HG02678 (cell line): ENCODE results near the gene PLEKHA7.

Experiments
- ATAC-seq: cut with Tn5 transposase; IDR thresholded peaks from one replicate; pipeline ENCODE4 v1.9.1; 2021; ENCODE audit warnings: mild to moderate bottlenecking, moderate library complexity; ENCODE audit not compliant: unreplicated experiment

Gene PLEKHA7

DNA sequence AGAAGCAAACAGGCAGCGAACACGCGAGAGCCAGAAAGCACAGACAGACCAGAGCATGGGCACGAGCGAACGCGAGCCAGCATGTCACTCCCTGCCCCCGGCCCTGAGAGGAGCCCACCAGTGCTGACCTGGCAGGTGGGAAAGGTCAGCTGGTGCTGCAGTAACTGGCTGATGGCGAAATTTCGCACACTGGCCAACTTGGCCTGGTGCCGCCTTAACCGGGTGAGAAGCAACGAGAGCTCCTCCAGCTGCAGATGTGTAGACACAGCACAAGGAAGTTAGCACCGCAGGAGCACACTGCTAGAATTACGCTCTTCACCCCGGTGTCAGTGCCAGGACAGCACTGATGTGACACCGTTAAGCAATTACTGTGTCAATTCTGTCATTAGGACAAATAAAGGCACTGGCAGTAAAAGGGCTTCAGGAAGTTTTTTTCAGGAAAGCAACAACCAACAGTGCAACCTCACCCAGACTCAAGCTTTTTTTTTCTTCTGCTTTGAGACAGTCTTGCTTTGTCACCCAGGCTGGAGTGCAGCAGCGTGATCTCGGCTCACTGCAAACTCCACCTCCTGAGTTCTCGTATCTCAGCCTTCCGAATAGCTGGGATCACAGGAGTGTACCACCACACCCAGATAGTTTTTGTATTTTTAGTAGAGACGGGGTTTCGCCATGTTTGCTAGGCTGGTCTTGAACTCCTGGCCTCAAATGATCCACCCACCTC, 199.0 kb downstream of the PLEKHA7 start:
- ATAC-seq, result no peak

GRCh38 chr11:16814410-16815046, 199.7 kb downstream of the PLEKHA7 start:
- ATAC-seq, result no peak

DNA sequence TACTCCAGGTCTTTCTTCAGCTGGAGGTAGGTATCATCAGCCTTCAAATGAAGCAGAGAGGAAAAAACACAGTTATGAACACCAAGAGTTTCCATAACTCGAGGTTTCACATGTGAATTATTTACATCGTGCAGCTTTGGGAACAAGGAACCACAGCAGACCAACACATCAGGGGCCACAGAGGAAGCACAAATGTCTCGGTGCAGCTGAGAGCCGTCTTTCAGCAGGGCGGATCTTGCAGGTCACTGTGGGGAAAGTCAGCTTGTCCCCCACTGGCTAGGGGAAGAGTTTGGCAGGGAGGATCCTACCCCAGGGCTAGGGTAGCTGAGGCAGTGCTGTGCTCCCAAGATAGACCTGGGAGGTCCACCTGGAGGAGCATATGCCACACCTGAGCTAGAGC, 201.1 kb downstream of the PLEKHA7 start:
- ATAC-seq, result no peak

- no peak for ATAC-seq
Measured at GRCh38 chr11:16812274-16812673, 201.9 kb downstream of the PLEKHA7 start.

DNA sequence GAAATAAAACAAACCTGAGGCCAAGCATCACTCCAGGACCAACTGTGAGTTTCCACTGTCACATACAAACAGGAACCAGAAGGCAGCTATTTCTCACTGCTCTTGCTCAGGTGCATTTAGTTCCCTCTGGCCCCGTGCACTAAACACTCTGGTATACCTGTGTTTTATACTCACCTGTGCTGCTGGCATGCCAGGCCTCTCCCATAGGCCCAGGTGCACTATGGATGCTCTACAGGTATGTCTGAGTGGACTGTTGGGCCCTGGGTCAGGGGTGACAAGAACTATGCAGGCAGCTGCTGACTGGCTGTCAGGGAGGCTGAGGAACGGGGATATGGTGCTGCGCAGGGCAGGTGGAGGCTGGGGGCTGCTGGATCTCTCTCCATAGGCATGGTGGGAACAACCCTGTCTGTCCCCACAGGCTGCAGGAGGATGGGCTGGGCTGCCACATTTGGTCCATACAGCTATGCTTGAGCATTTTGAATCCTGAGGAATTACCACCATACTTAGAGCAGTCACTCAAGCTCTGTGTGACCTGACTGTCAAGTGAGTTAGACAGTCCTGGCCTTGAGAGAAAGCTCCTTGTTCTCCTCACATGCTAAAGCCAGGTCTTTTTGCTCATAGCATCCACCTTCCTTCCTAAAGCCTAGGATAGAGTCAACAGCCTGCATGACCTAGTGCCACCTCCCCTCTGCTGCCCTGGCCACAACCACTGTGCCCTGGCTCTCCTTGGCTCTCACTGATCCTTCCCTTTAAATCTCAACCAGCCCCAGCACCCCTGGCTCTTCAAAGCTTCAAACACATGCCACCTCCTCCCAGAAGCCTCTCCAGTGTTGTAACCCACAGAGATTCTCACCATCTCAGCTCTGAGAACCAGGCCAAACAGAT, 202.8 kb downstream of the PLEKHA7 start:
- ATAC-seq, result no peak

- ATAC-seq, result no peak
Measured at GRCh38 chr11:16809886-16810668, 204.1 kb downstream of the PLEKHA7 start.

GRCh38 chr11:16807306-16807705, 206.9 kb downstream of the PLEKHA7 start:
- no peak for ATAC-seq

DNA sequence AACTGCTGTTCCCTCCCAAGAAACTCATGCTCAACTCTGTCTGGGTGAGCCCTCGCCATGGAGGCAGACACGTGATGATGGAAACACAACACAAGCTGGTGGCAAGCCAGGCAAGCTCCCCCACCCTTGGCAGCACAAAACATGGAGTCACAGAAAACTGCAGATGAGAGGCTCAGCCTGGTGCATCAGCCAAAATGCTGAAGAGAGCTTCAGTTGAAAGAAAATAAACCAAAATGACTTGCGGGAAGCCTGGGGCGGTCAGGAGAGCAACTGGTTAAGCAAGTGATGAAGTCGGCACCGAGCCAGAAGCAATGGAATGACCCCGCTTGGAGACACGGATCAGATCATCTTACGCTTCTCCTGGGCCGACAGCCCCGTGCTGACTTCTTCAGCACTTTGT, 207.4 kb downstream of the PLEKHA7 start:
- ATAC-seq, result no peak

GRCh38 chr11:16805938-16806337, 208.3 kb downstream of the PLEKHA7 start:
- no peak for ATAC-seq

GRCh38 chr11:16804104-16804947, 209.9 kb downstream of the PLEKHA7 start:
- no peak for ATAC-seq

- ATAC-seq, result no peak
Measured at GRCh38 chr11:16801288-16801980, 212.8 kb downstream of the PLEKHA7 start.

GRCh38 chr11:16800382-16800781, 213.8 kb downstream of the PLEKHA7 start:
- no peak for ATAC-seq

GRCh38 chr11:16799890-16800289, 214.3 kb downstream of the PLEKHA7 start:
- no peak for ATAC-seq

DNA sequence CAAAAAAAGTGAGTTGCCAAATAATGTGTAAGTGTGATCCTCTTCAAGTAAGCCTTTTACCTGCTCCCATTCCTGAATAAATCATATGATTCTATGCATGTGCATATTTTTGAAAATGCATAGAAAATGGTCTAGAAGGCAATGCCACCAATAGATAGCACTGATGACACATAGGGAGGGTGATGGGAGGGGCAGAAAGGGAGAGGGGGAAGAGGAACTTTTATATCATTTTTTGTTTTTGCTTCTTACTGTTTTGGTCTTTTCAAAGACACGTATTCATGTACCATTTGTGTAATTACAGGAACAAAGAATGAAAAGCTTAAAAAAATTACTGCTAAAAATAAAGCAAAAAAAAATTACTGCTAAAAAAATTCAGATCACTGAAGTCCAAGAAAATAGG, 215.0 kb downstream of the PLEKHA7 start:
- ATAC-seq, result no peak

- no peak for ATAC-seq
Measured at GRCh38 chr11:16797776-16798175, 216.4 kb downstream of the PLEKHA7 start.

- ATAC-seq, result no peak
Measured at GRCh38 chr11:16796311-16796710, 217.9 kb downstream of the PLEKHA7 start.

GRCh38 chr11:16795146-16795545, 219.1 kb downstream of the PLEKHA7 start:
- ATAC-seq, result no peak

- ATAC-seq, result no peak
Measured at GRCh38 chr11:16794047-16794818, 220.0 kb downstream of the PLEKHA7 start.

GRCh38 chr11:16793511-16793910, 220.7 kb downstream of the PLEKHA7 start:
- no peak for ATAC-seq
